ENCODE measurements around the gene PPP2R2C. TPM values are rescaled to one million over a fixed set of nuclear protein-coding genes. Genes with fewer than 3 reads are reported as not detected.

The PPP2R2C gene
- total RNA-seq, 3 donors from 2014 or later, result 0.31 to 2.9 (median 0.41) TPM

GRCh38 chr4:6288871-6289270 lies 183.5 kb downstream of the PPP2R2C start:
- TF ChIP-seq CTCF (IDR thresholded peaks at IDR 0.05), result no peak
- intact Hi-C loops (cut with DNase I, micrococcal nuclease), result no loop called here
- no peak for ATAC-seq
- peak in 1 of 3 donors; percentile 31 for DNase-seq
- Histone ChIP-seq H3K9me3 (no peaks in the 10 kb centered on the region), H3K4me1 (ENCODE audit: low read depth) (no peaks in the 10 kb centered on the region), H3K36me3 (ENCODE audit: low read depth) (no peaks in the 10 kb centered on the region), H3K4me3 (no peak overlapping the region)

DNA sequence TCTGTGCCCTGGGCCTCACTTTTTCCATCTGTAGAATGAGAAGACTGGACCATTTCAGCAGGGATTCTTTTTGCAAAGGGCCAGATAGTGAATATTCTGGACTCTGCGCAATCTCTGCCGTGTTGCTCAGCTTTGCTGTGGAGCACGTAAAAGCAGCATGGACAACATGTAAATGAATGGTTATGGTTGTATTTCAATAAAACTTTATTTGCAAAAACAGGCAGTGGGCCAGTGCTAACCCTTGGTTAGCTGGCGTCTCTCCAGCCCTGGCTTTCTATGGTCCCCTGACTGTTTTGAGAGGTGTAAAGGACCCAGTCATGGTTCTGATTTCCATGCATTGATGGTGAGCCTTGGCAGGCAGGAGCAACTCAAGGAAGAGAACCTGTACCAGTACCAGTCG lies 184.1 kb downstream of the PPP2R2C start:
- intact Hi-C loops (cut with DNase I, micrococcal nuclease), result no loop called here
- Histone ChIP-seq H3K4me1 (ENCODE audit: low read depth) (no peaks in the 10 kb centered on the region), H3K36me3 (ENCODE audit: low read depth) (no peaks in the 10 kb centered on the region), H3K9me3 (no peaks in the 10 kb centered on the region), H3K4me3 (no peak overlapping the region)
- no peak for TF ChIP-seq CTCF (IDR thresholded peaks at IDR 0.05)
- no peak for ATAC-seq
- no peak for DNase-seq

DNA sequence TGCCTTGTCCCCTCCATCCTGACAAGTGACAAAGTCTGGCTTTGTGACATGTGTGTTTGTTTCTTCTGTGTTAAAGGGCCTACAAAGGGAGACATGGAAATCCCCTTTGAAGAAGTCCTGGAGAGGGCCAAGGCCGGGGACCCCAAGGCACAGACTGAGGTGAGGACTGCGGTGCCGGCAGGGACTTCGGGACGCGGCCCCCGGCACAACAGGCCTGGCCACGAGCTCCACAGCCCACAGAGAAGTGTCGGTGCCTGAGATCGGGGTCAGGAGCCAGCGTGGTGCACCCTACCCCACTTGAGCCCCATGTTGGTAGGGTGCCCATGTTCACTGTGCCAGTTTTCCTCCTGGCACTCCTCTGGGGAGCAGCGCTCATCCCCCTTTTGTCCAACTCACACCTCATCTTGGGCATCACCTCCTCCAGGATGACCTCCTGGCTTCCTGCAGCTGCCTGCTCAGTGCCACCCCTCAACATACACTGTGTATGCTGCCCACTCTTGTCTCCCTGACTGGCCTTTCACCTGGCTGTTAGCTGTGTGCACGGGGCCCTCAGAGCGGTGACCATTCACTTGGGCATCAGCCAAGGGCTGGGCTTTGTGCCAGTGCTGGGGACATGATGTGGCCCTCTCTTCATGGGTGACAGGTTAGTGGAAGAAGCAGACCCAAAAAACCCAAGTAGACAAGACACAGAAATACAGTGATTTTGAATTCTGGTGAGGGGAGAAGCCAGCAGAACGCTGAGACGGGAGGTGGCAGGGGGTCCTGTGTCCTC lies 185.2 kb downstream of the PPP2R2C start:
- no peaks in the 10 kb centered on the region for H3K36me3 ChIP-seq (ENCODE audit: low read depth)
- intact Hi-C loops (cut with DNase I, micrococcal nuclease), result no loop called here
- DNase-seq (peak in 1 of 3 donors; percentile 38), ATAC-seq (no peak)
- no peaks in the 10 kb centered on the region for H3K9me3 ChIP-seq
- H3K4me1 ChIP-seq (ENCODE audit: low read depth), result peaks cover 1% of the 10 kb centered on the region
- no peak for TF ChIP-seq CTCF (IDR thresholded peaks at IDR 0.05)
- H3K4me3 ChIP-seq, result no peak overlapping the region

DNA sequence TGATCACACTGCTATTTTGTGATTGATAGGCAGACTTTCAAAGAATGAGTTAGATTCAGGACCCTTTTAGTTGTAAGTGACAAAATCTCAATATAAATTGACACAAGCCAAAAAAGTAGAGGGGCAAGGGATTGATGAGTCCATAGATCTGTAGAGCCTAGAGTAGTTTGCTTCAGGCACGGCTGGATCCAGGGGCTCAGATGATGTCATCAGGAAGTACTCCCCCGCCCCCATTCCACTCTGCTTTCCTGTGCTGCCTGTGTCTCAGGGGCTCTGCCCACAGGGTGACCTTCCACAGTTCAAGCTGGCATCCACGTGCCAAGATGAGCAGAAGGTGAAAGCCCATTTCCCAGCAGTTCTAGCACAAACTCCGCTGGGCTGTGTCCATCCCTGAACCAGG lies 189.1 kb downstream of the PPP2R2C start:
- Histone ChIP-seq H3K4me1 (ENCODE audit: low read depth) (peaks cover 14% of the 10 kb centered on the region), H3K9me3 (no peaks in the 10 kb centered on the region), H3K36me3 (ENCODE audit: low read depth) (no peaks in the 10 kb centered on the region), H3K4me3 (no peak overlapping the region)
- no peak for TF ChIP-seq CTCF (IDR thresholded peaks at IDR 0.05)
- no peak for ATAC-seq
- intact Hi-C loops (cut with DNase I, micrococcal nuclease), result no loop called here
- DNase-seq, result peak in 1 of 3 donors; percentile 15

DNA sequence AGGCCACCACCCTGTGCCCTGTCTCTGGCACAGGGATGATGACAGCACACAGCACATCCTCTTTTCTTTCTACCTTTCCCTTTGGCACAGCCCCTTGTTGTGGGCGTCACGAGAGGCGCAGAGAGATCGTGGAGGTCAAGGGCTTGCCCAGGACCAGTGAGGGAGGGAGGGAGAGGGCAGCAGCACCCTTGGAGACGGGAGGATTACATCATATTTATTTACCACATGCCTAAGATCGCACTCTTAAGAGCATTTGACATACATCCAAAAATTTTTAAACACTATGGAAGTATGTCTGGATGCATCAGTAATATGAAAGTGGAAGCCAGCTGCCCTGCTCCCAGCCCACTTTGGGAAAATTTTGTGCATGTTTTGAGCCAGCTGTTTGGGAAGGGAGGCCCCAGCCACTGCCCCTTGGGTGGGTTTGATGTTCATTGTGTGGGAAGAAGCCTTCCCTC lies 190.1 kb downstream of the PPP2R2C start:
- Histone ChIP-seq H3K4me3 (no peak overlapping the region), H3K36me3 (ENCODE audit: low read depth) (no peaks in the 10 kb centered on the region), H3K9me3 (no peaks in the 10 kb centered on the region), H3K4me1 (ENCODE audit: low read depth) (peaks cover 20% of the 10 kb centered on the region)
- ATAC-seq (no peak), DNase-seq (peak in 1 of 3 donors; percentile 40)
- intact Hi-C loops (cut with DNase I, micrococcal nuclease), result no loop called here
- no peak for TF ChIP-seq CTCF (IDR thresholded peaks at IDR 0.05)
